ENCODE data around the gene SETSIP.
A peak's percentile ranks its signal among the peaks of the same experiment; 100 is the strongest.
"Not testable (repeated sequence)": the region's sequence is repeated elsewhere in the genome, so short reads cannot be mapped to it uniquely, and the experiment has no call there.

The SETSIP gene

DNA sequence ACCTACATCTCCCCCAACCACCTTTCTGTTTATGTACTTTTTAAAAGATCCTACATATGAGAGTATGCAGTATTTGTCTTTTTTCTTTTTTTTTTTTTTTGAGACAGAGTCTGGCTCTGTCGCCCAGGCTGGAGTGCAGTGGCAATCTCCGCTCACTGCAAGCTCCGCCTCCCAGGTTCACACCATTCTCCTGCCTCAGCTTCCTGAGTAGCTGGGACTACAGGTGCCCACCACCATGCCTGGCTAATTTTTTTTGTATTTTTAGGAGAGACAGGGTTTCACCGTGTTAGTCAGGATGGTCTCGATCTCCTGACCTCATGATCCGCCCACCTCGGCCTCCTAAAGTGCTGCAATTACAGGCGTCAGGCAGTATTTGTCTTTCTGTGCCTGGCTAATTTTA is 2.9 kb upstream of the SETSIP start:
- H3K36me3 ChIP-seq (ENCODE audit: control insufficient read depth in 2 of 2, insufficient read depth in 1 of 2, low read length in 2 of 2); H3K4me1 ChIP-seq (ENCODE audit: control insufficient read depth, insufficient read depth, low read length); H3K27ac ChIP-seq (ENCODE audit: extremely low read depth, low read depth, low read length); CTCF ChIA-PET; H3K4me3 ChIP-seq (ENCODE audit: low read depth, low read length); H3K9me3 ChIP-seq (ENCODE audit: control insufficient read depth, insufficient read depth, low read depth, low read length): not testable (repeated sequence)
- TF ChIP-seq, protein P1, sequence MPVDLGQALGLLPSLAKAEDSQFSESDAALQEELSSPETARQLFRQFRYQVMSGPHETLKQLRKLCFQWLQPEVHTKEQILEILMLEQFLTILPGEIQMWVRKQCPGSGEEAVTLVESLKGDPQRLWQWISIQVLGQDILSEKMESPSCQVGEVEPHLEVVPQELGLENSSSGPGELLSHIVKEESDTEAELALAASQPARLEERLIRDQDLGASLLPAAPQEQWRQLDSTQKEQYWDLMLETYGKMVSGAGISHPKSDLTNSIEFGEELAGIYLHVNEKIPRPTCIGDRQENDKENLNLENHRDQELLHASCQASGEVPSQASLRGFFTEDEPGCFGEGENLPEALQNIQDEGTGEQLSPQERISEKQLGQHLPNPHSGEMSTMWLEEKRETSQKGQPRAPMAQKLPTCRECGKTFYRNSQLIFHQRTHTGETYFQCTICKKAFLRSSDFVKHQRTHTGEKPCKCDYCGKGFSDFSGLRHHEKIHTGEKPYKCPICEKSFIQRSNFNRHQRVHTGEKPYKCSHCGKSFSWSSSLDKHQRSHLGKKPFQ (tag by site-specific recombination; IDR thresholded peaks at IDR 0.05) = peak; percentile 58; the same call in 1 of the 2 replicates
- peak; percentile 51 for TF ChIP-seq ZNF335 (tag by site-specific recombination; conservative IDR thresholded peaks at IDR 0.05)
- POLR2A ChIA-PET = interaction anchor here (0.6 kb wide), 1 partner anchor 39 kb away, joined by 3 read pairs; no protein-coding TSS in a partner anchor

- CTCF ChIA-PET = interaction anchor here (0.6 kb wide), 1 partner anchor 80 kb away, joined by 3 read pairs; no protein-coding TSS in a partner anchor
- Histone ChIP-seq H3K27ac (ENCODE audit: extremely low read depth, low read depth, low read length) (no peak overlapping the region), H3K9me3 (ENCODE audit: control insufficient read depth, insufficient read depth, low read depth, low read length) (no peaks in the 10 kb centered on the region), H3K36me3 (ENCODE audit: control insufficient read depth in 2 of 2, insufficient read depth in 1 of 2, low read length in 2 of 2) (no peaks in the 10 kb centered on the region), H3K4me1 (ENCODE audit: control insufficient read depth, insufficient read depth, low read length) (peaks cover 2% of the 10 kb centered on the region; the same call in 1 of the 2 replicates), H3K4me3 (ENCODE audit: low read depth, low read length) (no peak overlapping the region)
- POLR2A ChIA-PET = no interaction called here
- TF ChIP-seq ZNF555 (tag by site-specific recombination; conservative IDR thresholded peaks at IDR 0.05) = peak; percentile 80
- 0 out of 2 replicates have a peak, but pooled peaks have one; percentile 27 for TF ChIP-seq ZNF560 (tag by site-specific recombination; IDR thresholded peaks at IDR 0.05; ENCODE audit: borderline replicate concordance)
- no peak for TF ChIP-seq ZBTB26 (tag by site-specific recombination; optimal IDR thresholded peaks at IDR 0.05)
- no peak for TF ChIP-seq KLF8 (tag by site-specific recombination; IDR thresholded peaks at IDR 0.05)
- TF ChIP-seq ZNF585B (tag by site-specific recombination; IDR thresholded peaks at IDR 0.05) = no peak
- TF ChIP-seq, protein P2, sequence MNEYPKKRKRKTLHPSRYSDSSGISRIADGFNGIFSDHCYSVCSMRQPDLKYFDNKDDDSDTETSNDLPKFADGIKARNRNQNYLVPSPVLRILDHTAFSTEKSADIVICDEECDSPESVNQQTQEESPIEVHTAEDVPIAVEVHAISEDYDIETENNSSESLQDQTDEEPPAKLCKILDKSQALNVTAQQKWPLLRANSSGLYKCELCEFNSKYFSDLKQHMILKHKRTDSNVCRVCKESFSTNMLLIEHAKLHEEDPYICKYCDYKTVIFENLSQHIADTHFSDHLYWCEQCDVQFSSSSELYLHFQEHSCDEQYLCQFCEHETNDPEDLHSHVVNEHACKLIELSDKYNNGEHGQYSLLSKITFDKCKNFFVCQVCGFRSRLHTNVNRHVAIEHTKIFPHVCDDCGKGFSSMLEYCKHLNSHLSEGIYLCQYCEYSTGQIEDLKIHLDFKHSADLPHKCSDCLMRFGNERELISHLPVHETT (tag by site-specific recombination; IDR thresholded peaks at IDR 0.05) = peak; percentile 39; the same call in 1 of the 2 replicates
- TF ChIP-seq ZNF433 (tag by site-specific recombination; IDR thresholded peaks at IDR 0.05; ENCODE audit: low read depth) = 0 out of 2 replicates have a peak, but pooled peaks have one; percentile 24
- no peak for TF ChIP-seq OSR2 (tag by site-specific recombination; IDR thresholded peaks at IDR 0.05)
- TF ChIP-seq REST (tag by site-specific recombination; IDR thresholded peaks at IDR 0.05) = peak; percentile 61; the same call in 1 of the 2 replicates
- peak; percentile 28 for TF ChIP-seq ZNF529 (tag by site-specific recombination; IDR thresholded peaks at IDR 0.05; ENCODE audit: insufficient replicate concordance)
- no peak for TF ChIP-seq ZNF239 (tag by site-specific recombination; IDR thresholded peaks at IDR 0.05)
- peak; percentile 87 for TF ChIP-seq ZNF518A (tag by site-specific recombination; conservative IDR thresholded peaks at IDR 0.05; ENCODE audit: low read depth)
- TF ChIP-seq, protein P3, sequence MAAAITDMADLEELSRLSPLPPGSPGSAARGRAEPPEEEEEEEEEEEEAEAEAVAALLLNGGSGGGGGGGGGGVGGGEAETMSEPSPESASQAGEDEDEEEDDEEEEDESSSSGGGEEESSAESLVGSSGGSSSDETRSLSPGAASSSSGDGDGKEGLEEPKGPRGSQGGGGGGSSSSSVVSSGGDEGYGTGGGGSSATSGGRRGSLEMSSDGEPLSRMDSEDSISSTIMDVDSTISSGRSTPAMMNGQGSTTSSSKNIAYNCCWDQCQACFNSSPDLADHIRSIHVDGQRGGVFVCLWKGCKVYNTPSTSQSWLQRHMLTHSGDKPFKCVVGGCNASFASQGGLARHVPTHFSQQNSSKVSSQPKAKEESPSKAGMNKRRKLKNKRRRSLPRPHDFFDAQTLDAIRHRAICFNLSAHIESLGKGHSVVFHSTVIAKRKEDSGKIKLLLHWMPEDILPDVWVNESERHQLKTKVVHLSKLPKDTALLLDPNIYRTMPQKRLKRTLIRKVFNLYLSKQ (tag by site-specific recombination; IDR thresholded peaks at IDR 0.05; ENCODE audit: borderline replicate concordance) = no peak
- TF ChIP-seq KLF17 (tag by site-specific recombination; IDR thresholded peaks at IDR 0.05) = no peak
- no peak for TF ChIP-seq ZNF707 (tag by site-specific recombination; IDR thresholded peaks at IDR 0.05)
- TF ChIP-seq OVOL3 (tag by site-specific recombination; IDR thresholded peaks at IDR 0.05) = 0 out of 2 replicates have a peak, but pooled peaks have one; percentile 32
Observed at GRCh38 chr1:92076363-92076762, 1.2 kb upstream of the SETSIP start.
